Type B pancreatic cell (in vitro differentiated cells): ENCODE data around the gene WIPF3. TPM values are rescaled to one million over a fixed set of nuclear protein-coding genes. Genes with fewer than 3 reads are reported as not detected.

Experiments used
- DNase-seq: peaks from one replicate; pipeline ENCODE4 v3.0.0; 2021; ENCODE audit warnings: mixed read lengths; ENCODE audit not compliant: unreplicated experiment; ENCODE audit errors: extremely low spot score
- H3K27ac Mint-ChIP-seq: 2 replicates; pipeline ENCODE4 v1.8.0; 2021; ENCODE audit warnings: mild to moderate bottlenecking, mixed read lengths
- H3K27me3 Mint-ChIP-seq: 2 replicates; pipeline ENCODE4 v1.8.0; 2021; ENCODE audit warnings: mixed read lengths
- H3K36me3 Mint-ChIP-seq: 2 replicates; pipeline ENCODE4 v1.8.0; 2021; ENCODE audit warnings: mixed read lengths
- H3K4me1 Mint-ChIP-seq: one replicate; pipeline ENCODE4 v1.8.0; 2021; ENCODE audit warnings: mixed read lengths; ENCODE audit not compliant: unreplicated experiment
- H3K4me3 Mint-ChIP-seq: 2 replicates; pipeline ENCODE4 v1.8.0; 2021; ENCODE audit warnings: mild to moderate bottlenecking, mixed read lengths
- H3K9me3 Mint-ChIP-seq: 2 replicates; pipeline ENCODE4 v1.8.0; 2021; ENCODE audit warnings: mixed read lengths
- total RNA-seq: library from RNA; stranded (reverse); gene quantifications from 2 replicates; pipeline ENCODE4 v1.2.1, GENCODE V29; 2021; ENCODE audit warnings: low replicate concordance
- TF ChIP-seq, protein P1 (sequence below): fragments of 200-600 bp; sonication (generic); conservative IDR thresholded peaks from 2 replicates; pipeline ENCODE4 v1.5.0; 2021; ENCODE audit warnings: antibody characterized with exemption, mild to moderate bottlenecking

WIPF3 gene
- total RNA-seq, 1 donor from 2014 or later, result 1.7 TPM

DNA sequence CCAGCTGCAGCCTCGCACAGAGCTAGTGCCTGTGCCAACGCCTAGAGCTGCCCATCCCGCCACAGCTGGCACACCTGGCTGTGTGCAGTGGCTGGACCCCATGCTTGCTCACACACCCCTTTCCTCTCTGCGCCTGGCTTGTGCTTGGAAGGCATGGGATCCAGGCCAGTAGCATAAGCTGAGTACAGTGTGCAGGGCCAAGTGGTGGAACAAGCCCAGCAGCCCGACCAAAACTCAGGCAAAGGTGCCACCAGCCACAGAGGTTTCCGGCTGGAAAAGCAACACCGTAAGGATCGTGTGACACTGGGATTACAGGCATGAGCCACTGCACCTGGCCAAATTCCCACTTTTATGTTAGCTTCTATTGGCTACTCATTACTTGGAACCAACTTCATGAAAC lies 144.9 kb downstream of the WIPF3 start:
- Mint-ChIP-seq H3K36me3 (peaks cover 20% of the 10 kb centered on the region), H3K27ac (no peak overlapping the region), H3K4me1 (peaks cover 4% of the 10 kb centered on the region), H3K9me3 (no peaks in the 10 kb centered on the region), H3K4me3 (no peak overlapping the region), H3K27me3 (no peaks in the 10 kb centered on the region)
- DNase-seq, result no peak
- TF ChIP-seq, protein P1, sequence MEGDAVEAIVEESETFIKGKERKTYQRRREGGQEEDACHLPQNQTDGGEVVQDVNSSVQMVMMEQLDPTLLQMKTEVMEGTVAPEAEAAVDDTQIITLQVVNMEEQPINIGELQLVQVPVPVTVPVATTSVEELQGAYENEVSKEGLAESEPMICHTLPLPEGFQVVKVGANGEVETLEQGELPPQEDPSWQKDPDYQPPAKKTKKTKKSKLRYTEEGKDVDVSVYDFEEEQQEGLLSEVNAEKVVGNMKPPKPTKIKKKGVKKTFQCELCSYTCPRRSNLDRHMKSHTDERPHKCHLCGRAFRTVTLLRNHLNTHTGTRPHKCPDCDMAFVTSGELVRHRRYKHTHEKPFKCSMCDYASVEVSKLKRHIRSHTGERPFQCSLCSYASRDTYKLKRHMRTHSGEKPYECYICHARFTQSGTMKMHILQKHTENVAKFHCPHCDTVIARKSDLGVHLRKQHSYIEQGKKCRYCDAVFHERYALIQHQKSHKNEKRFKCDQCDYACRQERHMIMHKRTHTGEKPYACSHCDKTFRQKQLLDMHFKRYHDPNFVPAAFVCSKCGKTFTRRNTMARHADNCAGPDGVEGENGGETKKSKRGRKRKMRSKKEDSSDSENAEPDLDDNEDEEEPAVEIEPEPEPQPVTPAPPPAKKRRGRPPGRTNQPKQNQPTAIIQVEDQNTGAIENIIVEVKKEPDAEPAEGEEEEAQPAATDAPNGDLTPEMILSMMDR, result no peak

DNA sequence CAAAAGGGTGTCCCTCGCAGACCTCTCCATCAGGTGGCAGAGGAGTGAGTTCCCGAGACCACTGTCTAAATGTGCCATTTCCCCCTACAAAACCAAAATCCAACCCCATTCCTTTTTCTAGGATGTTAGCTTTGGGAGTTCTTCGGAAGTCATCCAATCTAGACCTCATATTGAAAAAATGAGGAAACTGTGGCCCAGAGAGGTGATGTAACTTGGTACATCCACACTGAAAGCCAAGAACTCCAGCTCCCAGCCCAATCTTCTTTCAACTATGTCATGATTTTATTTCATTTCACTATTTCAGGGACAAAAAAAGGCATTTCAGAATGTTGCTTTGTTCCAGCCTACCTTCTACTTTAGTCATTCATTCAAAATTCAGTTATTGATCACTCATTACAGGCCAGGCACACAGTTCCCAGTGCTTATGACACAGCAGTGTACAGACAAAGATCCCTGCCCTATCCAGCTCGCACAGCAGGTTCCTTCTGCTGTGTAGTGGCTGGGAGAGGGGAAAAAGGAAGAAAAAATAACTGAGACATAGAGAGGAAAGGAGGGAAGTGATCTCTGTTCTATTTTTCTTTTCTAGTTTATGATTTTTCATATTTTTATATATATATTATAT lies 147.5 kb downstream of the WIPF3 start:
- Mint-ChIP-seq H3K27ac (no peak overlapping the region), H3K36me3 (peaks cover 18% of the 10 kb centered on the region), H3K27me3 (no peaks in the 10 kb centered on the region), H3K9me3 (no peaks in the 10 kb centered on the region), H3K4me1 (peaks cover 18% of the 10 kb centered on the region), H3K4me3 (no peak overlapping the region)
- TF ChIP-seq, protein P1, result no peak
- no peak for DNase-seq

DNA sequence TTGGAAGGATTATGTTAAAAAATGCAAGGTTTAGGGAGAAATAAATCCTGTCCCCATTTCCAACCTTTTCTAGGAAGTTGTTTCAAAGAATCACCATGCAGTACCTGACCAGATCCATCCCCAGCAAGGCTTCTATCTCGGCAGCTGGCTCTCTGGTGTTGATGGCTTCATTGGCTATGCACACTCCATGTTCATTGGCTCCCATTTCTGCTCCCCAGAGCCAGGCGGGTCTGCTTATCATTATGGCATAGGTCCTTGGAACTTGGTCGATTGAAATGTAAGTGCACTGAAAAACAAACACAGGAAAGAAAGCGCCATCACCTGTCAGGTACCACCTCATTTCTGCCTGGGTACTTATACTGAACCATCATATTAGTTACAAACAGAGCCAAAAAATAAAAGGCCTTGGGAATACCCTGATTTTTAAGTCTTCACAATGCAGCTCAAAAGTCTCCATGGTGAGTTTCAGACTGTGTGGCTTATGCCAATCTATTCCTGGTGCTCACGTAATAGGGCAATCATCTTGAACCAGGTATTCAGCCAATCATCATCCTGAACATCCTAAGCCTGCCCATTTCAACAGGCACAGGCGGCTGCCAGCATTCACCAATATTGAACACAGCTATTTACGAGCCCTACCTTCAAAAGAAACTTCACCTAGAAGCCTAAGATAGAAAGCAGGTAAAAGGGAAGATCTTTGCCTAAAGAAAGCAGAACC lies 148.9 kb downstream of the WIPF3 start:
- DNase-seq, result no peak
- no peak overlapping the region for H3K27ac Mint-ChIP-seq
- H3K36me3 Mint-ChIP-seq, result peaks cover 24% of the 10 kb centered on the region
- H3K4me1 Mint-ChIP-seq, result peaks cover 20% of the 10 kb centered on the region
- no peak overlapping the region for H3K4me3 Mint-ChIP-seq
- H3K9me3 Mint-ChIP-seq, result no peaks in the 10 kb centered on the region
- TF ChIP-seq, protein P1, result no peak
- H3K27me3 Mint-ChIP-seq, result no peaks in the 10 kb centered on the region

- H3K27me3 Mint-ChIP-seq, result no peaks in the 10 kb centered on the region
- H3K27ac Mint-ChIP-seq, result no peak overlapping the region
- peaks cover 24% of the 10 kb centered on the region for H3K36me3 Mint-ChIP-seq
- peaks cover 20% of the 10 kb centered on the region for H3K4me1 Mint-ChIP-seq
- H3K9me3 Mint-ChIP-seq, result no peaks in the 10 kb centered on the region
- TF ChIP-seq, protein P1, result no peak
- no peak overlapping the region for H3K4me3 Mint-ChIP-seq
- no peak for DNase-seq
These were observed 149.6 kb downstream of the WIPF3 start for GRCh38 chr7:29955799-29956486.

DNA sequence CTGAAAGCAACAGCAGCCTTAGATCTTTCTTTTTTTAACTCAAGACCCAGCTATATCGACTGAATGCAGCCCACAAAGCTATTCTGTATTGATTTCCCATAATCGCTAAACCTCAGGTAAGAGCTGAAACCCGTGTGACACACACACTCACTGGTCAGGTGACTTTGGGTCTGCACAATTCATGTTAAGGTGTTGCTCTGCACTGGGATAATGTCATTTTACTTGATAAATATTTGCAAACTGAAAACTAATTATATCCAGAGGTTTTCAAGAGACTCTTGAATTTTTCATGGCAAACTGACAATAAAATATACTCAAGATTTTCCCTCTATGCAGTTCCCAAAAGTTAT lies 150.2 kb downstream of the WIPF3 start:
- Mint-ChIP-seq H3K36me3 (peaks cover 21% of the 10 kb centered on the region), H3K4me3 (no peak overlapping the region), H3K27me3 (no peaks in the 10 kb centered on the region), H3K9me3 (no peaks in the 10 kb centered on the region), H3K4me1 (peaks cover 20% of the 10 kb centered on the region), H3K27ac (no peak overlapping the region)
- TF ChIP-seq, protein P1, result no peak
- no peak for DNase-seq
